ENCODE data around the gene ITGA5. TPM values are rescaled to one million over a fixed set of nuclear protein-coding genes. Genes with fewer than 3 reads are reported as not detected.

Gene ITGA5
- total and polyA plus RNA-seq, 5 donors from 2014 or later: 18.6 to 57.4 (median 23.8) TPM

DNA sequence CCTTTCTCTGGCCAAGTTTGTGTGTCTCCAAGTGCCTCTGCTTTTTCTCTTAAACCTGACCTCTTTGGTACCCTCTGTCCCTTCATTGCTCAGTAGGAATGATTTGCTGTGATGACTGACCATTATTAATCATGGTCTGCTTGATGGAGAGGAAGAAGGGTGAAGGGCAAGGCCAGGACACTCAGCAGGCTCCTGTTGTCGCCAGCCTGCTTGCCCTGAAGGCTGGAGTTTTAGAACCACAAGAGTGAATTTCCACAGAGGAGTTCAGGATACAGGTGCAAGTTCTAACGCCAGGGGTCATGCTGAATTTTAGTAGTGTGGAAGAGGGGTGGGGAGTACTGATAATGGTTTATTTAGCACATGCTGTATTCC lies 2.8 kb upstream of the ITGA5 start:
- ATAC-seq (ENCODE audit: low read depth in 2 of 2) (no peak), DNase-seq (no peak)
- Histone ChIP-seq H3K27ac (ENCODE audit: insufficient read depth, low read length, poor library complexity, severe bottlenecking) (no peak overlapping the region), H3K36me3 (ENCODE audit: control insufficient read depth, insufficient read depth, low read length) (no peaks in the 10 kb centered on the region), H3K4me1 (ENCODE audit: control insufficient read depth, insufficient read depth, low read length, poor library complexity, severe bottlenecking) (peaks cover 32% of the 10 kb centered on the region), H3K27me3 (ENCODE audit: control insufficient read depth, insufficient read depth, low read length) (peaks cover 11% of the 10 kb centered on the region), H3K4me3 (ENCODE audit: low read depth, low read length) (no peak overlapping the region), H3K9me3 (ENCODE audit: control insufficient read depth in 2 of 2, low read length in 2 of 2) (no peaks in the 10 kb centered on the region)
- Mint-ChIP-seq H3K36me3 (no peaks in the 10 kb centered on the region), H3K4me1 (peaks cover 0 to 59% (median 9%) of the 10 kb centered on the region in 4 donors), H3K27me3 (peaks cover 49% of the 10 kb centered on the region), H3K9me3 (no peaks in the 10 kb centered on the region), H3K27ac (peak overlapping the region; percentile 0 to 53 (median 38)), H3K4me3 (peak overlapping the region in 3 of 4 donors; percentile 30 to 92 (median 68))

DNA sequence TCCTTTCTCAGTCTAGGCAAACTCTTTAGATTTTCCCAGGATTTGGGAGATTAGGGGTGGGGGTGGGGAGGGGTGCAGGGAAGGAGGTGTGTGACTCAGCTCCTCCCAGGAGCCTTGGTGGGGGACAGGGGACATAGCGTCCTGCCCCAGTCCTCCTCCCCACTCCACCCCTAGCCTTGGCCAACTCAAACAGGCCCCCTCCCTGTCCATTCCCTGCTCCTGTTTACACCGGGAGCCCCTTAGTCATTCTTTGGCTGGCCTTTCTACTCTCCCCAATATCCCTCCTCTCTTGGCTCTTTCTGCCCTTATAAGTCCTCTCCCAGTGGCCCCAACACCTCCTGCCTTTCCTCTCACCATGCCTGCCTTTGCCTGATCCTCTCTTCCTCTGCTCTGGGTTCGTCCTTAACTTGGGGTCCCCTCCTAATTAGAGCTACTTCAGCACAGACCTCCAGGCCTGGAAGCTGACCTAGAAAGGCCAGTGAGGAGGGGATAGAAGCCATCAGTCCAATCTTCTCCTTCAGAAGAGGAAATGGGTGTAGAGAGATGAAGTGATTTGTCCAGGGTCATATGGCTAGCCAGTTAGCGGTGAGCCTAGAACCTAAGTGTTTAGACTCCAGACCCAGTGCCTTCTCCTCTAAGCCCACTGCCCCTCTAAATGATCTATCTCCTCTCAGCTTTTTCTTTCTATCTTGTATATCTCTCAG lies 2.3 kb upstream of the ITGA5 start:
- H3K4me3 Mint-ChIP-seq: peak overlapping the region; percentile 89 to 93 (median 92)
- no peaks in the 10 kb centered on the region for H3K36me3 Mint-ChIP-seq
- no peak for DNase-seq
- H3K36me3 ChIP-seq (ENCODE audit: control insufficient read depth, insufficient read depth, low read length): no peaks in the 10 kb centered on the region
- H3K4me1 ChIP-seq (ENCODE audit: control insufficient read depth, insufficient read depth, low read length, poor library complexity, severe bottlenecking): peaks cover 38% of the 10 kb centered on the region
- peaks cover 10% of the 10 kb centered on the region for H3K27me3 ChIP-seq (ENCODE audit: control insufficient read depth, insufficient read depth, low read length)
- H3K9me3 Mint-ChIP-seq: no peaks in the 10 kb centered on the region
- peak overlapping the region; percentile 53 to 88 (median 70) for H3K27ac Mint-ChIP-seq
- no peak for ATAC-seq (ENCODE audit: low read depth in 2 of 2)
- H3K27me3 Mint-ChIP-seq: peaks cover 47% of the 10 kb centered on the region
- peaks cover 0 to 64% (median 14%) of the 10 kb centered on the region in 4 donors for H3K4me1 Mint-ChIP-seq
- H3K27ac ChIP-seq (ENCODE audit: insufficient read depth, low read length, poor library complexity, severe bottlenecking): no peak overlapping the region
- H3K9me3 ChIP-seq (ENCODE audit: control insufficient read depth in 2 of 2, low read length in 2 of 2): no peaks in the 10 kb centered on the region
- no peak overlapping the region for H3K4me3 ChIP-seq (ENCODE audit: low read depth, low read length)

DNA sequence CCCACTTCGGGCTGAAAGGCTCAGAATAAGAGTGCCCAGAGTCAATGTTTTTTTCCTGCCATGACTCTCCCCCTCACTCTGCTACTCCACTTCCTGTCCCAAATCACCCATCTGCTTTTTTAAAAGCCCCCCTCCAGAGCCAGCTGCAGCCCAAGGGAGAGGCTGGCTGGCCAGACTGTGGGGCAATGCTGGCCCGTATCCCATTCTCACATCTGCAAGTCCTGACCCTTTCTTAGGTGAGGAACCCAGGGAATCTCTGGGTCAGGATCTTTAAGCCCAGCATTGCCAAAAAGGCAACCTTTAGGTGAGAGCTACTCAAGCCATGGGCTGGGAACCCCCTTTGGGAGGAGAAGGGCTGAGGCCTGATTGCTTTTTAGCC lies 1.7 kb upstream of the ITGA5 start:
- no peak overlapping the region for H3K27ac ChIP-seq (ENCODE audit: insufficient read depth, low read length, poor library complexity, severe bottlenecking)
- H3K36me3 Mint-ChIP-seq: no peaks in the 10 kb centered on the region
- H3K27me3 Mint-ChIP-seq: peaks cover 41% of the 10 kb centered on the region
- peak overlapping the region; percentile 70 to 98 (median 88) for H3K27ac Mint-ChIP-seq
- peak overlapping the region; percentile 89 to 93 (median 92) for H3K4me3 Mint-ChIP-seq
- no peak for ATAC-seq (ENCODE audit: low read depth in 2 of 2)
- no peak for DNase-seq
- peaks cover 43% of the 10 kb centered on the region for H3K4me1 ChIP-seq (ENCODE audit: control insufficient read depth, insufficient read depth, low read length, poor library complexity, severe bottlenecking)
- peaks cover 0 to 65% (median 19%) of the 10 kb centered on the region in 4 donors for H3K4me1 Mint-ChIP-seq
- no peak overlapping the region for H3K4me3 ChIP-seq (ENCODE audit: low read depth, low read length)
- H3K36me3 ChIP-seq (ENCODE audit: control insufficient read depth, insufficient read depth, low read length): no peaks in the 10 kb centered on the region
- H3K9me3 Mint-ChIP-seq: no peaks in the 10 kb centered on the region
- no peaks in the 10 kb centered on the region for H3K9me3 ChIP-seq (ENCODE audit: control insufficient read depth in 2 of 2, low read length in 2 of 2)
- peaks cover 7% of the 10 kb centered on the region for H3K27me3 ChIP-seq (ENCODE audit: control insufficient read depth, insufficient read depth, low read length)

DNA sequence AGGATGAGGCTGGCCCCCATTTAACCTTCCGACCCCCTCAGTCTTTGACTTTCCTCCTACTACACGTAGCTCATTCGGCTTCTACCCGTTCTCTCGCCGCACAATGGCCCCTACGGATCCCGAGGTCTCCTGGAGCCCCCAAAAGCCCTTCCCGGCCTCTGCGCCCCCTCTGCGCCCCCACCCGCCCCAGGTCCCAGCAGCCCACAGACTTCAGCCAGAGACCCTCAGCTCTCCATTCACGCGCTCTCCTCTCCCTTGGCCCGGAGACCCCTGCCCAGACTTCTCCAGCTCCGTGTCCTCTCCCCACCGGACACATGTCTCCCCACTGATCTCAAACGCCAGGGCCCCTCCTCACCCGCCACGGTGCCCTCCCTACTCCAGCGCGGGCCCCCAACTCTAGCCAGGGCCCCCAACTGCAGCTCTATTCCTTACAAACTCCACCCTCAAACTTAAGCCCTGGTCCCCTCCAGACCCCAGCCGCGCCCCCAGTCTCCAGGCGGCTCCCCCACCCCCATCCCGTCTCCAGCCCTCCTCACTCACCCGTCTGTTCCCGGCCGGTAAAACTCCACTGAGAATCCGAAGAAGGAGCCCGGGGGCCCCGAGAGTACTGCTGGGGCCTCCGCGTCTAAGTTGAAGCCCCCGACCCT lies 502 bp downstream of the ITGA5 start:
- no peaks in the 10 kb centered on the region for H3K9me3 Mint-ChIP-seq
- ATAC-seq (ENCODE audit: low read depth in 2 of 2) (no peak), DNase-seq (no peak)
- Histone ChIP-seq H3K4me3 (ENCODE audit: low read depth, low read length) (peak overlapping the region; percentile 92), H3K27me3 (ENCODE audit: control insufficient read depth, insufficient read depth, low read length) (no peaks in the 10 kb centered on the region), H3K36me3 (ENCODE audit: control insufficient read depth, insufficient read depth, low read length) (no peaks in the 10 kb centered on the region), H3K27ac (ENCODE audit: insufficient read depth, low read length, poor library complexity, severe bottlenecking) (peak overlapping the region; percentile 88), H3K9me3 (ENCODE audit: control insufficient read depth in 2 of 2, low read length in 2 of 2) (no peaks in the 10 kb centered on the region), H3K4me1 (ENCODE audit: control insufficient read depth, insufficient read depth, low read length, poor library complexity, severe bottlenecking) (peaks cover 65% of the 10 kb centered on the region)
- H3K27me3 Mint-ChIP-seq: peaks cover 29% of the 10 kb centered on the region
- H3K4me3 Mint-ChIP-seq: peak overlapping the region; percentile 86 to 93 (median 91)
- H3K4me1 Mint-ChIP-seq: peaks cover 0 to 84% (median 31%) of the 10 kb centered on the region in 4 donors
- H3K27ac Mint-ChIP-seq: peak overlapping the region; percentile 88 to 97 (median 96)
- no peaks in the 10 kb centered on the region for H3K36me3 Mint-ChIP-seq

- H3K4me1 ChIP-seq (ENCODE audit: control insufficient read depth, insufficient read depth, low read length, poor library complexity, severe bottlenecking): peaks cover 72% of the 10 kb centered on the region
- H3K27me3 Mint-ChIP-seq: peaks cover 22% of the 10 kb centered on the region
- ATAC-seq (ENCODE audit: low read depth in 2 of 2) (no peak), DNase-seq (peak in 1 of 3 donors; percentile 37)
- H3K4me3 Mint-ChIP-seq: peak overlapping the region; percentile 86 to 93 (median 91)
- H3K36me3 Mint-ChIP-seq: peaks cover 2% of the 10 kb centered on the region
- no peaks in the 10 kb centered on the region for H3K27me3 ChIP-seq (ENCODE audit: control insufficient read depth, insufficient read depth, low read length)
- no peaks in the 10 kb centered on the region for H3K9me3 Mint-ChIP-seq
- H3K27ac Mint-ChIP-seq: peak overlapping the region; percentile 88 to 97 (median 96)
- no peaks in the 10 kb centered on the region for H3K36me3 ChIP-seq (ENCODE audit: control insufficient read depth, insufficient read depth, low read length)
- peaks cover 2 to 85% (median 36%) of the 10 kb centered on the region in 4 donors for H3K4me1 Mint-ChIP-seq
- H3K9me3 ChIP-seq (ENCODE audit: control insufficient read depth in 2 of 2, low read length in 2 of 2): no peaks in the 10 kb centered on the region
- peak overlapping the region; percentile 88 for H3K27ac ChIP-seq (ENCODE audit: insufficient read depth, low read length, poor library complexity, severe bottlenecking)
- peak overlapping the region; percentile 92 for H3K4me3 ChIP-seq (ENCODE audit: low read depth, low read length)
Measured at GRCh38 chr12:54417712-54418440, 1.2 kb downstream of the ITGA5 start.

GRCh38 chr12:54416687-54417603 lies 2.1 kb downstream of the ITGA5 start:
- Mint-ChIP-seq H3K4me3 (peak overlapping the region; percentile 86 to 93 (median 91)), H3K4me1 (peaks cover 6 to 88% (median 41%) of the 10 kb centered on the region in 4 donors), H3K27ac (peak overlapping the region; percentile 88 to 97 (median 96)), H3K9me3 (no peaks in the 10 kb centered on the region), H3K36me3 (peaks cover 5% of the 10 kb centered on the region), H3K27me3 (peaks cover 13% of the 10 kb centered on the region)
- H3K9me3 ChIP-seq (ENCODE audit: control insufficient read depth in 2 of 2, low read length in 2 of 2): no peaks in the 10 kb centered on the region
- DNase-seq (peak in 1 of 3 donors; percentile 34), ATAC-seq (ENCODE audit: low read depth in 2 of 2) (no peak)
- no peaks in the 10 kb centered on the region for H3K27me3 ChIP-seq (ENCODE audit: control insufficient read depth, insufficient read depth, low read length)
- H3K4me1 ChIP-seq (ENCODE audit: control insufficient read depth, insufficient read depth, low read length, poor library complexity, severe bottlenecking): peaks cover 81% of the 10 kb centered on the region
- no peaks in the 10 kb centered on the region for H3K36me3 ChIP-seq (ENCODE audit: control insufficient read depth, insufficient read depth, low read length)
- peak overlapping the region; percentile 88 for H3K27ac ChIP-seq (ENCODE audit: insufficient read depth, low read length, poor library complexity, severe bottlenecking)
- H3K4me3 ChIP-seq (ENCODE audit: low read depth, low read length): peak overlapping the region; percentile 92
